Ramos (cell line): ENCODE data around the gene LAMC1.

Experiments used
- in situ Hi-C: fragments of 300-500 bp; cut with MboI; formaldehyde crosslinking; loops from one replicate; pipeline ENCODE4 v1.14.3; 2022; ENCODE audit warnings: low sequenced_read_pairs; ENCODE audit not compliant: unreplicated experiment

The LAMC1 gene

DNA sequence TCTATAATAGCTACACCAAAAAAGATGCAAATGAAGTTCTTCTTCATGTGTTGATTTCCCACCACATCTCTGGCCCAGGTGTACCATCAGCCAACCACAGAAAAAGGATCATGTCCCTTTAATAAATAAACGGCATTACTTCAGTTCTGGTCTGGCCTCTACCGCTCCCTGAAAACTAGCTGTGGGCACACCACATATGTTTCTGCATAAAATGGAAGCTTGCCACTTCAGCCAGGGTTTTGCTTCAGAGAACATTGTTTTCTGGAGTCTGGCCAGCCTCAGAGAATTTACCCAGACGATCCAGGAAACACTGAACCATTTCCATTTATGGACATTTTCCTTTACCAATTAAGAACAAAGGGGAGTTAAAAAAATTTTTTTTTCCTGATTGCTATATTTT is 157.0 kb downstream of the LAMC1 start:
- in situ Hi-C loops = no loop called here

DNA sequence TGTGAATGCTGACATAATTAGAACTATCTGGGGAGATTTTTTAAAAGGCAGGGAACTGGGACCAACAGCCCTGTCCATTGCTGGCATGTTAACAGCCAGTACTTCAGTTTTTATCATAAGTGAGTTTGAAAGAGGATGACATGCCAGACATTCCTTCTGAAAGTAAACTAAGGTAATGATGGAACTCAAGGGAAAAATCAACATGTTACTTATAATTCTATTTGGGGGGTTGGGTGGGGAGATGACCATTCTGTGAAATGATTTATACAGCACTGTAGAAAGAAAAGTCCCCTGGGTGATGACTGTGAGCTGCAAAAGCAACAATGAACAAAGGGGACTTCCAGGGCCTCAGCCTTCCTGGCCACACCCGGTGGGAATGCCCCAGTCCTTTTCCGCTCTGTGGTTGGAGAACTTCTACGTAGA is 157.4 kb downstream of the LAMC1 start:
- in situ Hi-C loops = no loop called here

DNA sequence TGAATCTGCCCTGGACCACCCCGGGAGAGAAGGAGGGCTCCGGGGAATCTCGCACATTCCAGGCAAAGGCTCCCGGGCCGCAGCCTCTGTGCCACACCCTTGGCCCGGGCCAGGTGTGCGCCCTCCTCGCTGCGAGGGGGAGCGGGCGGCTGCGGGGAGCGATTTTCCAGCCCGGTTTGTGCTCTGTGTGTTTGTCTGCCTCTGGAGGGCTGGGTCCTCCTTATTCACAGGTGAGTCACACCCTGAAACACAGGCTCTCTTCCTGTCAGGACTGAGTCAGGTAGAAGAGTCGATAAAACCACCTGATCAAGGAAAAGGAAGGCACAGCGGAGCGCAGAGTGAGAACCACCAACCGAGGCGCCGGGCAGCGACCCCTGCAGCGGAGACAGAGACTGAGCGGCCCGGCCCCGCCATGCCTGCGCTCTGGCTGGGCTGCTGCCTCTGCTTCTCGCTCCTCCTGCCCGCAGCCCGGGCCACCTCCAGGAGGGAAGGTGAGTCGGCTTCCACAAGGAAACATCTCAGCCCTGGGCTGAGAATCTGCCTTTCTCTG is 162.8 kb downstream of the LAMC1 start, which contains the start of gene LAMC2:
Gene LAMC2 (plus strand): TSS at position 324 of the 550 bp plus-strand sequence. CDS start 89 bp downstream, at position 413.
- in situ Hi-C loops = no loop called here

DNA sequence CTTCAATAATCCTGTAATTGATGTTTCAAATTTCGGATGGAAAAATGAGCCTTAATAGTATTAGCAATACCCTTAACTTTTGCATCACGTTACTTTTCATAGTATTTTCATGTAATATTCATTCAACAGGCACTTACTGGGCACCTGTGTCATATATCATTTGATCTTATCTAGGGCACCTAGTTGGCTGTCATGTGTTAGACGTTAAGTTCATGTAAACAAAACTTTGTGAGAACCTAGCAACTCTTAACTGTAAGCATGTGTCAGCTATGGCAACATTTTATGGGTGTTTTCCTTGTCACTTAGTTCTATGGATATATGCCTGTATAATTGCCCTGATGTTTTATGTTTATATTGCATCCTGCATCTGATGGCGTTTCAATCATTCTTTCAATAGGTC is 163.6 kb downstream of the LAMC1 start:
- in situ Hi-C loops = no loop called here

DNA sequence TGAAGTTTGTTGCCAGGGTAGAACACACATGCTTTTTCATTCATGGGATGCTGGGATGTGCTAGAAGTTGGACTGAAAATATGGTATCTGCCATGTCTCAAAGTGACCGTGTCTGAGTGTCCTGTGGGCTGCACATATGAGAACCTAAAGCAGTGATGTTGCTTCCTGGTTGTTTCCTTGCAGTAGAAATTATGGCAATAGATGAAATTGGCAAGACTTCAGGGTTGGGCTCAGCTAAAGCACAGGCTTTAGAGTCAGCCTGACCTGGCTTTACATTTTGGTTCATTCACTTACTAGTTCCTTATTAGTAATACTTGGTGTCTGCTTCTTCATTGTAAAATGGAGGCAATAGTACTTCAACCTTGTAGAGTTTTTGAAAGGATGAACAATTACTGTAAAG is 165.0 kb downstream of the LAMC1 start:
- in situ Hi-C loops = no loop called here

DNA sequence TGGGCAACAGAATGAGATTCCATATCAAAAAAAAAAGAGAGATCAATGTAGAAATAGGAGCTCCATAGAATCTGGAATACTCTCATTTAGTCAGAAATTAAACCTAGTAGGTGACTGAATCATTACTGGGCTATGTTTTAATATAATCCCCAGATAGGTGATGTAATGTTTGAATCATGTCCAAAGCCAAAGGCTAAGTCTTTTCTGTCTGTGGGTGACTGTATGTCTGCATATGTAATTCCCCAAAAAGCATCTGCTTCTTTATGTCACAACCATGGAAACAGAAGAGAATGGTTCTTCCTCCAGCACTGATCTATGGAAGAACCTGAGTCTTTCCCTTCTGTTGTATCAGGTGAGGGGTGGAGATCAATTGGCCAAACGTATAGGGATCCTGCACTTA is 168.6 kb downstream of the LAMC1 start:
- in situ Hi-C loops = no loop called here

DNA sequence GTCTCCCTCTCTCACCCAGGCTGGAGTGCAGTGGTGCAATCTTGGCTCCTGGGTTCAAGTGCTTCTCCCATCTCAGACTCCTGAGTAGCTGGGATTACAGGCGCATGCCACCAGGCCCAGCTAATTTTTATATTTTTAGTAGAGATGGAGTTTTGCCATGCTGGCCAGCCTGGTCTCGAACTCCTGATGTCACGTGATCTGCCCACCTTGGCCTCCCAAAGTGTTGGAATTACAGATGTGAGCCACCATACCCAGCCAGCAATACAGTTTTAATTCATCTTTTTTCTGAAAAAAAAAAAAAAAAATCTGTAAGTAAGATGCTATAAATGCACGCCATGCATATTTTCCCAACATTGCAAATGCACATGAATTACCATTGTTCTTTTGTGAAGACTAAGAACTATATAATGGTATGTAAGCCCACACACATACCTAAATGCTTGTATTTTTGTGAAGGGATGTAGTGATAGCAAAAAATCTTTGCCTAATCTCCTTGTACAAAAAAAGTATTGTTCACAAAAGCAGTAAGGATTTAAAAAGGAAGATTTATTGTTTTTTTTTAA is 170.8 kb downstream of the LAMC1 start:
- in situ Hi-C loops = no loop called here

DNA sequence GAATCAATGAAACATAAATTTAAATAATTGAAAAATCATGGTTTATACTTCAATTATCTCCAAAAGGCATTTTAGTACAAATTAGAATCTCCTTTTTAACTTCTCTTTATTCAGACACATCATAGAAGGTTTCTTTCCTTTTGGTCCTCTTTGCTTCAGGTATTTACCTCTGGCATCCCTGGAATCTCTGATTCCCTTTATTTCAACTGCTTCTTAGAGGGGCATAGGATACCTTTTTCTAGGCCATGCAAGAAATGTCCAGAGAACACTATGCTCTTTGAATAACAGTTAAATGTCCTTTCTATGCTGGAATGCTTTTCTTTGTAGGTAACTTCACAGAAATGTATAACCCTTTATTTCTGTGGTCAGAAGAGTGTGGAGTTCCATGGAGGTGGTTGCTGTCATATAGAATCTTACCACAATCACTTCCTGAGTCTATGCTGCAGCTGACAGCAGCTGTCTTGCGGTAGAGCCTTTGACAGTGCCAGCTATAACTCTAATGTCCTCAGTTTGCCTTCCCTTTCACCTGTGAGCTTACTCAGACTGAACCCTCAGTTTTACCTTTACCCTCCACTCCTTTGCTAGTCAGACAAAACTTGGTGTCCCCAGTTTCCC is 171.4 kb downstream of the LAMC1 start:
- in situ Hi-C loops = no loop called here

DNA sequence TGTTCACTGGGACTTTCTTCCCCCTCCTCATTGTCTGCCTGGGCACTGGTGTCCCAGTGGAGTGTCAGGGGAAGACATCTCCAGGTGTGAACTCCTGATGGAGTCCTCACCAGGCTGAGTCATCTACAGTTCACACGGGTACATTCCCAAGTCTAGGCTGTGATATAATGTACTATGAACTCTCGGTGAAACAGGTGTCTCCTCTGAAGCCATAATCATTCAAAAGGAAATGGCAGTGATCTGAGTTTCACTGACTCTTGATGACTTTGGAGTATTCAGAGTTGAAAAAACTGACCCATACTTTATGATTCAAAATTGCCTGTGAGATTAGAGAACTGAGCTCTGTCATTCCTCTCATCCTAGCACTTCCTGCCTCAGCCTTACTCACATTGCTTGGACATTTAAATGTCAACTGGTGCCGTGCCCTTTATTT is 171.9 kb downstream of the LAMC1 start:
- in situ Hi-C loops = no loop called here
